Fibroblast of upper back skin (primary cell): ENCODE measurements around the gene REV3L.
"Not testable (repeated sequence)": the region's sequence is repeated elsewhere in the genome, so short reads cannot be mapped to it uniquely, and the experiment has no call there.

ENCODE experiments used
- DNase-seq: peaks from one replicate; pipeline ENCODE4 v3.0.0-alpha.2; 2013

The REV3L gene

GRCh38 chr6:111482959-111483735, at the start of gene REV3L:
REV3L (minus strand) TSS chr6:111483218; CDS start chr6:111482888, 330 bp downstream.
- DNase-seq, result peak; percentile 90

GRCh38 chr6:111531185-111531584, 48.2 kb upstream of the REV3L start:
- DNase-seq, result no peak

GRCh38 chr6:111530667-111531066, 47.6 kb upstream of the REV3L start:
- DNase-seq, result no peak

GRCh38 chr6:111530218-111530617, 47.2 kb upstream of the REV3L start:
- DNase-seq, result no peak

- no peak for DNase-seq
Measured at GRCh38 chr6:111527367-111527766, 44.3 kb upstream of the REV3L start.

- DNase-seq, result no peak
Measured at GRCh38 chr6:111524735-111525134, 41.7 kb upstream of the REV3L start.

- no peak for DNase-seq
Measured at GRCh38 chr6:111524252-111524651, 41.2 kb upstream of the REV3L start.

GRCh38 chr6:111523484-111524167, 40.6 kb upstream of the REV3L start:
- DNase-seq, result no peak

GRCh38 chr6:111522393-111523020, 39.5 kb upstream of the REV3L start:
- no peak for DNase-seq

GRCh38 chr6:111521497-111522270, 38.7 kb upstream of the REV3L start:
- DNase-seq, result peak; percentile 58

- no peak for DNase-seq
Measured at GRCh38 chr6:111520524-111520923, 37.5 kb upstream of the REV3L start.

GRCh38 chr6:111517965-111518364, 34.9 kb upstream of the REV3L start:
- DNase-seq, result no peak

GRCh38 chr6:111515259-111515658, 32.2 kb upstream of the REV3L start:
- DNase-seq, result no peak

- not testable (repeated sequence) for DNase-seq
Measured at GRCh38 chr6:111514531-111514930, 31.5 kb upstream of the REV3L start.

GRCh38 chr6:111507219-111507618, 24.2 kb upstream of the REV3L start:
- DNase-seq, result not testable (repeated sequence)

- DNase-seq, result not testable (repeated sequence)
Measured at GRCh38 chr6:111505498-111505897, 22.5 kb upstream of the REV3L start.

GRCh38 chr6:111503660-111504059, 20.6 kb upstream of the REV3L start:
- peak; percentile 35 for DNase-seq

GRCh38 chr6:111503194-111503593, 20.2 kb upstream of the REV3L start:
- peak; percentile 88 for DNase-seq

GRCh38 chr6:111502154-111502553, 19.1 kb upstream of the REV3L start:
- no peak for DNase-seq

- no peak for DNase-seq
Measured at GRCh38 chr6:111499269-111499793, 16.3 kb upstream of the REV3L start.

- no peak for DNase-seq
Measured at GRCh38 chr6:111494951-111495635, 12.1 kb upstream of the REV3L start.

GRCh38 chr6:111492499-111492898, 9.5 kb upstream of the REV3L start:
- no peak for DNase-seq
